Posterior vena cava (tissue), 2 donors: ENCODE data around the gene JAG2. TPM values are rescaled to one million over a fixed set of nuclear protein-coding genes. Genes with fewer than 3 reads are reported as not detected.
A peak's percentile ranks its signal among the peaks of the same experiment; 100 is the strongest.

Experiments
- DNase-seq: peaks from one replicate; pipeline ENCODE4 v3.0.0-alpha.2; 2020; ENCODE audit warnings: low spot score
- intact Hi-C, 2 donors: fragments of 100-400 bp; cut with DNase I; formaldehyde crosslinking; loops; one replicate each; pipeline versions ENCODE4 v1.14.1 to v1.14.2; 2022 to 2023
- total RNA-seq, 2 donors: library from RNA; stranded (reverse); fragmentation: NEBNext Ultra II Directional; extraction: Animal tissue kit (Norgen Biotek cat#: 25700); gene quantifications; one replicate each; pipeline ENCODE4 v1.2.1, GENCODE V29; 2021
- donor health status: DM: yes; HTN: yes; CAD: no.
- donor health status: DM: yes; HTN: yes; CAD: no.

The JAG2 gene
- total RNA-seq, 2 donors from 2014 or later, result 13.0 to 17.3 TPM

GRCh38 chr14:105155681-105156413 is 12.7 kb downstream of the JAG2 start:
- intact Hi-C loops, result no loop called here
- DNase-seq, result no peak

- no peak for DNase-seq
- intact Hi-C loops, result no loop called here
These were observed 13.4 kb downstream of the JAG2 start for GRCh38 chr14:105155071-105155651.

GRCh38 chr14:105154476-105154871 is 14.1 kb downstream of the JAG2 start:
- intact Hi-C loops, result no loop called here
- no peak for DNase-seq

- DNase-seq, result no peak
- intact Hi-C loops, result no loop called here
These were observed 14.7 kb downstream of the JAG2 start for GRCh38 chr14:105153739-105154475.

- peak; percentile 81 for DNase-seq
- intact Hi-C loops, result no loop called here
These were observed 15.2 kb downstream of the JAG2 start for GRCh38 chr14:105153331-105153731.

- intact Hi-C loops, result no loop called here
These were observed 15.8 kb downstream of the JAG2 start for GRCh38 chr14:105152794-105153241.

GRCh38 chr14:105151838-105152793 is 16.5 kb downstream of the JAG2 start:
- peak; percentile 81 for DNase-seq
- intact Hi-C loops, result no loop called here

More at GRCh38 chr14:105152794-105153241, 15.8 kb downstream of the JAG2 start:
- peak; percentile 57 for DNase-seq

GRCh38 chr14:105151084-105151837 is 17.3 kb downstream of the JAG2 start:
- peak; percentile 72 for DNase-seq
- intact Hi-C loops, result no loop called here

GRCh38 chr14:105150368-105151083 is 18.1 kb downstream of the JAG2 start:
- intact Hi-C loops, result no loop called here

GRCh38 chr14:105150026-105150367 is 18.6 kb downstream of the JAG2 start:
- no peak for DNase-seq
- intact Hi-C loops, result no loop called here

More at GRCh38 chr14:105150368-105151083, 18.1 kb downstream of the JAG2 start:
- peak; percentile 79 for DNase-seq

GRCh38 chr14:105149146-105149781 is 19.3 kb downstream of the JAG2 start:
- intact Hi-C loops, result no loop called here
- DNase-seq, result peak; percentile 71

GRCh38 chr14:105148604-105149145 is 19.9 kb downstream of the JAG2 start:
- peak; percentile 60 for DNase-seq

GRCh38 chr14:105147671-105148603 is 20.6 kb downstream of the JAG2 start:
- intact Hi-C loops, result no loop called here
- DNase-seq, result peak; percentile 81

More at GRCh38 chr14:105148604-105149145, 19.9 kb downstream of the JAG2 start:
- intact Hi-C loops, result no loop called here

- peak; percentile 58 for DNase-seq
- intact Hi-C loops, result no loop called here
These were observed 21.5 kb downstream of the JAG2 start for GRCh38 chr14:105146976-105147635.

GRCh38 chr14:105146181-105146975 is 22.2 kb downstream of the JAG2 start:
- peak; percentile 75 for DNase-seq
- intact Hi-C loops, result no loop called here
